HFFc6 (cell line): ENCODE data around the gene CXCL11. TPM values are rescaled to one million over a fixed set of nuclear protein-coding genes. Genes with fewer than 3 reads are reported as not detected.

Experiments used
- DNase-seq: peaks from one replicate; pipeline ENCODE4 v3.0.0-alpha.2; 2018
- H3K27ac Mint-ChIP-seq: 2 replicates; pipeline ENCODE4 v1.8.0; 2020; ENCODE audit warnings: mild to moderate bottlenecking, mixed read lengths
- H3K27me3 Mint-ChIP-seq: 2 replicates; pipeline ENCODE4 v1.8.0; 2021; ENCODE audit warnings: mild to moderate bottlenecking, moderate library complexity, mixed read lengths; ENCODE audit not compliant: insufficient read depth
- H3K36me3 Mint-ChIP-seq: 2 replicates; pipeline ENCODE4 v1.8.0; 2021; ENCODE audit warnings: low read depth, mixed read lengths
- H3K4me1 Mint-ChIP-seq: 2 replicates; pipeline ENCODE4 v1.8.0; 2020; ENCODE audit warnings: low read depth, mixed read lengths
- H3K4me3 Mint-ChIP-seq: 2 replicates; pipeline ENCODE4 v1.8.0; 2020; ENCODE audit warnings: mild to moderate bottlenecking, moderate library complexity, mixed read lengths
- H3K9me3 Mint-ChIP-seq: 2 replicates; pipeline ENCODE4 v1.8.0; 2020; ENCODE audit warnings: mild to moderate bottlenecking, mixed read lengths
- CTCF ChIP-seq: fragments of 200-600 bp; sonication (generic); IDR thresholded peaks from 2 replicates; pipeline ENCODE4 v1.5.0; 2021; ENCODE audit warnings: antibody characterized with exemption, mild to moderate bottlenecking
- total RNA-seq, 6 experiments: library from RNA; stranded (reverse); fragmentation: NEBNext Ultra II Directional; extraction: Animal tissue kit (Norgen Biotek cat#: 25700); gene quantifications; 2 replicates in 1 of 6; 3 replicates in 5 of 6; pipeline ENCODE4 v1.2.3, GENCODE V29; 2021

CXCL11 gene
- total RNA-seq, 6 experiments from 2014 or later = not detected

DNA sequence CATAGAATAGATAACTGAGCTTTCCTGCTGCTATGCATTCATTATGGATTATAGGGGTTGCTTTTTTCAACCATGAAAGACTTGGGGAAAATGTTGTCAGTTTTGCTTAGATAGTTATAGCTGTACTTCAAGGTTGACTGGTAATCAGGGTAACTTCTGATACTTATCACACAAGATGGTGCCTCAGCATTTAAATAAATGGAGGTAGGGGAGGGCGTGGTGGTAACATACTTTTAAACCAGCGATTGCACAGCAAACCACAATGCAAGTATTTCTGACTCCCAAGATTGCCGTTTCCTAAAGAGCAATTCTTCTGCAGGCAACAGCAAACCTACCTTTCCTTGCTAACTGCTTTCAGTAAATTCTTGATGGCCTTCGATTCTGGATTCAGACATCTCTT lies 13.8 kb downstream of the CXCL11 start:
- H3K36me3 Mint-ChIP-seq = no peaks in the 10 kb centered on the region
- TF ChIP-seq CTCF = no peak
- DNase-seq = no peak
- peaks cover 24% of the 10 kb centered on the region for H3K27me3 Mint-ChIP-seq
- H3K4me1 Mint-ChIP-seq = no peaks in the 10 kb centered on the region
- H3K27ac Mint-ChIP-seq = no peak overlapping the region
- no peaks in the 10 kb centered on the region for H3K9me3 Mint-ChIP-seq
- no peak overlapping the region for H3K4me3 Mint-ChIP-seq

DNA sequence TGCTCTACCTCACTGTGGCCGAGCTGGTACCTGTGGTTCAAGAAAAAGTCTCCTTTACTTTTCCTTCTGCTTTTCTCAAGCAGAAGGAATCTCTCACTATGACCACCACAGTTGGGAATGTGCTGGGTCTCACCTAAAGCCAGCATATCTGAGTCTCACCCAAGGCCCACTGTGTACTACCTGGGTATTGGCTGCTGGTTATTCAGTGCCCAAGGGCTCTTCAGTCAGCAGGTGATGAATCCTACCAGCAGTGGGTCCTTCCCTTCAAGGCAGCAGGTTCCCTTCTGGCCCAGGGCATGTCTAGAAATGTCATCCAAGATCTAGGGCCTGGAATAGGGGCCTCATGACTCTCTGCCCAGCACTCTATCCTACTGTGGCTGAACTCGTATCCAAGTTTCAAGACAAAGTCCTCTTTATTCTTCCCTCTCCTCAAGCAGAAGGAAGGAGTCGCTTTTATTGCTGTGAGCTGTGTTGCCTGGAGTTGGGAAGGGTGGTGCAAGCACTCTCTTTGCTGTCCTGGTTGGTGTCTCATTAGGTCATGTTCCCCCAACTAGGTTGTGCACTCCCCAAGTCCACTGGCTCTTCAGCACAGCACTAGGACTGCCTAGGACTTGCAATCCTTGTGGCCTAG lies 18.7 kb downstream of the CXCL11 start:
- peaks cover 6% of the 10 kb centered on the region for H3K27me3 Mint-ChIP-seq
- TF ChIP-seq CTCF = no peak
- H3K4me3 Mint-ChIP-seq = no peak overlapping the region
- no peaks in the 10 kb centered on the region for H3K9me3 Mint-ChIP-seq
- peaks cover 16% of the 10 kb centered on the region for H3K4me1 Mint-ChIP-seq
- no peak overlapping the region for H3K27ac Mint-ChIP-seq
- DNase-seq = no peak
- H3K36me3 Mint-ChIP-seq = no peaks in the 10 kb centered on the region

DNA sequence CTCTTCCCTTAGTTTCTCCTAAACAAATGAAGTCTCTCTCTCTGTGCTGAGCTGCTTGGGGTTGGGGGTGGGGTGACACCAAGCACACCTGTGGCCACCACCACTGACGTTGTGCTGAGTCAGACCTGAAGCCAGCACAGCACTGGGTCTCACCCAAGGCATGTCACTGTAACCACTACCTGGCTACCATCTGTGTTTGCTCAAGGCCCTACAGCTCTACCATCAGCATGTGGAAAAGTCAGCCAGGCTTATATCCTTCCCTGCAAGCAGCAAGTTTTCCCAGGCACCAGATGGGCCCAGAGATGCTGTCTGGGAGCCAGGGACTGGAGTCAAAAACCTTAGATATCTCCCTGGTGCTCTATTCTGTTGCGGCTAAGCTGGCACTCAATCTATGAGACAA lies 19.5 kb downstream of the CXCL11 start:
- H3K4me1 Mint-ChIP-seq = peaks cover 24% of the 10 kb centered on the region
- H3K27me3 Mint-ChIP-seq = peaks cover 6% of the 10 kb centered on the region
- H3K27ac Mint-ChIP-seq = no peak overlapping the region
- DNase-seq = no peak
- TF ChIP-seq CTCF = no peak
- H3K9me3 Mint-ChIP-seq = no peaks in the 10 kb centered on the region
- H3K4me3 Mint-ChIP-seq = no peak overlapping the region
- H3K36me3 Mint-ChIP-seq = no peaks in the 10 kb centered on the region

- TF ChIP-seq CTCF = no peak
- no peaks in the 10 kb centered on the region for H3K9me3 Mint-ChIP-seq
- peaks cover 3% of the 10 kb centered on the region for H3K27me3 Mint-ChIP-seq
- no peaks in the 10 kb centered on the region for H3K36me3 Mint-ChIP-seq
- no peak for DNase-seq
- H3K4me1 Mint-ChIP-seq = peaks cover 27% of the 10 kb centered on the region
- peak overlapping the region; percentile 31 for H3K27ac Mint-ChIP-seq
- H3K4me3 Mint-ChIP-seq = no peak overlapping the region
Measured at GRCh38 chr4:76013540-76013939, 22.3 kb downstream of the CXCL11 start.

- Mint-ChIP-seq H3K4me1 (peaks cover 27% of the 10 kb centered on the region), H3K4me3 (peak overlapping the region; percentile 81), H3K27me3 (peaks cover 7% of the 10 kb centered on the region), H3K9me3 (no peaks in the 10 kb centered on the region), H3K36me3 (no peaks in the 10 kb centered on the region), H3K27ac (peak overlapping the region; percentile 97)
- DNase-seq = peak; percentile 51
- TF ChIP-seq CTCF = no peak
Measured at GRCh38 chr4:76012388-76012801, 23.5 kb downstream of the CXCL11 start.
